ENCODE measurements around the gene MME. TPM values are rescaled to one million over a fixed set of nuclear protein-coding genes. Genes with fewer than 3 reads are reported as not detected.

MME gene
- total RNA-seq, 4 donors from 2014 or later: 1.5 to 81.7 (median 20.5) TPM

DNA sequence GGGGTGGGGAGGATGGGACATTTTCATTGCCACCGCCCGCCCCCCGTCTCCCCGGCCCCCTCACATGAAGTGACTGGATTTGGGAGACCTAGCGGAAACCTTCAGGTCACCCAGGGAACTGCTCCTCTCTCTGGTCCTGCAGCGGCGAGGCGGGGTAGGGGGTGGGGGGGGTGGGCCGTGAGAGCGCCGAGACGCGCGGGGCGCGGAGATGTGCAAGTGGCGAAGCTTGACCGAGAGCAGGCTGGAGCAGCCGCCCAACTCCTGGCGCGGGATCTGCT lies 712 bp upstream of the MME start:
- peaks cover 0 to 25% (median 0%) of the 10 kb centered on the region in 3 donors for H3K4me1 ChIP-seq
- no peaks in the 10 kb centered on the region for H3K36me3 ChIP-seq
- peak overlapping the region in 2 of 4 donors; percentile 21 to 67 for H3K27ac ChIP-seq
- ATAC-seq: peak; percentile 33
- WGBS, 2 donors (ENCODE audit: low coverage in 1 of 2): 0% methylated on average over 1 of the region's 21 CpGs; no CpG with 5 or more reads in 1 of the 2 donors
- TF ChIP-seq, protein P1, sequence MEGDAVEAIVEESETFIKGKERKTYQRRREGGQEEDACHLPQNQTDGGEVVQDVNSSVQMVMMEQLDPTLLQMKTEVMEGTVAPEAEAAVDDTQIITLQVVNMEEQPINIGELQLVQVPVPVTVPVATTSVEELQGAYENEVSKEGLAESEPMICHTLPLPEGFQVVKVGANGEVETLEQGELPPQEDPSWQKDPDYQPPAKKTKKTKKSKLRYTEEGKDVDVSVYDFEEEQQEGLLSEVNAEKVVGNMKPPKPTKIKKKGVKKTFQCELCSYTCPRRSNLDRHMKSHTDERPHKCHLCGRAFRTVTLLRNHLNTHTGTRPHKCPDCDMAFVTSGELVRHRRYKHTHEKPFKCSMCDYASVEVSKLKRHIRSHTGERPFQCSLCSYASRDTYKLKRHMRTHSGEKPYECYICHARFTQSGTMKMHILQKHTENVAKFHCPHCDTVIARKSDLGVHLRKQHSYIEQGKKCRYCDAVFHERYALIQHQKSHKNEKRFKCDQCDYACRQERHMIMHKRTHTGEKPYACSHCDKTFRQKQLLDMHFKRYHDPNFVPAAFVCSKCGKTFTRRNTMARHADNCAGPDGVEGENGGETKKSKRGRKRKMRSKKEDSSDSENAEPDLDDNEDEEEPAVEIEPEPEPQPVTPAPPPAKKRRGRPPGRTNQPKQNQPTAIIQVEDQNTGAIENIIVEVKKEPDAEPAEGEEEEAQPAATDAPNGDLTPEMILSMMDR (IDR thresholded peaks at IDR 0.05): no peak
- TF ChIP-seq EP300 (IDR thresholded peaks at IDR 0.05) (no peak), POLR2AphosphoS5 (IDR thresholded peaks at IDR 0.05) (no peak), POLR2A (IDR thresholded peaks at IDR 0.05) (no peak)
- H3K9me3 ChIP-seq: peaks cover 0 to 6% (median 0%) of the 10 kb centered on the region in 3 donors
- H3K4me3 ChIP-seq: peak overlapping the region; percentile 47 to 66
- peaks cover 23% of the 10 kb centered on the region for H3K27me3 ChIP-seq

DNA sequence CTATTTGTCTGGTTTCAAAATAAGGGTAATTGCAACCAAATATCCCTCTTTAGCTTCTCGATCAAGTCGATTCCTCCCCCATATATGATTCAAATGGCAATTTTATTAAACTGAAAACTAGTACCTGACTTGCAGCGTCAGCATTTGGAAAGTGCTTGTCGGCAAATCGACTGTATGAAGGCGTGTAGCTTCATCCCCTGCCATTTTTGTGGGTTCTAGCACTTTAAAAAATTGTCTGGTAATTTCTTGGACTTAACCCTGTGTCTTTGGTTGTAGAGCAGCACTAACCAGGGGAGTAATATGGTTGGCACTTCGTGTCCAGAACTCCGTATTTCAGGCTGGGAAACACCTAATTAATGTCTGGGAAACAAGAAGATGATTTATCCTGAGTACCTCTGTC lies 573 bp downstream of the MME start:
- WGBS, 2 donors (ENCODE audit: low coverage in 1 of 2): 26 to 34% methylated on average over 5 to 8 of the region's 8 CpGs
- Histone ChIP-seq H3K4me3 (peak overlapping the region; percentile 47 to 66), H3K4me1 (peaks cover 0 to 25% (median 0%) of the 10 kb centered on the region in 3 donors), H3K27ac (no peak overlapping the region), H3K36me3 (no peaks in the 10 kb centered on the region), H3K9me3 (no peaks in the 10 kb centered on the region), H3K27me3 (peaks cover 23% of the 10 kb centered on the region)
- no peak for ATAC-seq
- TF ChIP-seq EP300 (IDR thresholded peaks at IDR 0.05) (no peak), POLR2A (IDR thresholded peaks at IDR 0.05) (no peak), POLR2AphosphoS5 (IDR thresholded peaks at IDR 0.05) (no peak)
- TF ChIP-seq, protein P1 (IDR thresholded peaks at IDR 0.05): no peak

DNA sequence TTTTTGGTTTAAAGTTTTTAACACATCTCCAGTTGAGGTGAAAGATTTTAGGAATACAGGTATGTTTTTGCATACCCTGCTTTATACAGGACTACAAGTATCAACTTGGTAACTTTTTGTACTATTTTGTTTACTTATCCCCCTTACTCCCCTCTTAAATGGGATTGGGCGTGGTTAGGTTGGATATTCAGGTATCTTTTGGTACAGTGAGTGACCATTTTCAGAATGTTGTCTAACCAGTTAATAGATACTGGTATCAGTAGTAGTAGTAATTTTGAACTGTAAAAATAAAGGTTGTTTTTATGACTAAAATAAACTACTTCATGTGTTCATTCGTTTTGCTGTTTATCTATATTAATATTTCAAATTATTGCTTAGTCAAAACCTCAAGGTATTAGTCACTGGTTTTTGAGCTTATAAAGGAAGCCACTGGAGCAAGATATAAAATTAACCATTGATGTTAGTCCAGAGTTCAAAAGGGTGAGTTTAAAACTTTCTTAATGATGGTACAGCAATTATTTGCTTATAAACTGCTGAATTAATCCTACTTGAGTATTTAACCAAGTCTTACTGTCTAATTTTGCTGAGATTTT lies 3.3 kb downstream of the MME start:
- Histone ChIP-seq H3K27ac (no peak overlapping the region), H3K36me3 (no peaks in the 10 kb centered on the region), H3K9me3 (no peaks in the 10 kb centered on the region), H3K4me3 (no peak overlapping the region), H3K27me3 (peaks cover 16% of the 10 kb centered on the region), H3K4me1 (peaks cover 0 to 25% (median 0%) of the 10 kb centered on the region in 3 donors)
- ATAC-seq: no peak
- no peak for TF ChIP-seq POLR2AphosphoS5 (IDR thresholded peaks at IDR 0.05)
- TF ChIP-seq POLR2A (IDR thresholded peaks at IDR 0.05): no peak
- TF ChIP-seq EP300 (IDR thresholded peaks at IDR 0.05): no peak
- TF ChIP-seq, protein P1 (IDR thresholded peaks at IDR 0.05): no peak
- 65 to 78% methylated on average over 2 of the region's 2 CpGs for WGBS, 2 donors (ENCODE audit: low coverage in 1 of 2)

DNA sequence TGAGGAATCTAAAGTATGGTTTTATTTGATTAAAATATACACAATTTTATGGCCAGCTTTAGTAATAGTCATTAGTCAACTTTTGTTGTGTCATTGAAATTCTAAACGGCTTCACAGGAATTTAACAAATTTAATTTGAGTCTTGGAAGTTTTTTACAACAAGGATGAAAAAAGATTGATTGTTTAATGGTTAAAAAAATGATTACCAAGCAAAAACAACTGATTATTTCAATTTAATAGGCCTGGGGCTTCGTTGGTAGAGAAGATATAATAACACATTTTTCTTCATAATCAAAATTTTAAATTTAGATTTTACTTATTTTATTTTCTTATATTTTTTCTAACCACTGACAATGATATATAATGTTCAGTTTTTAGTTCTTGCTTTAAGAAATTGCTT lies 4.4 kb downstream of the MME start:
- Histone ChIP-seq H3K27me3 (peaks cover 6% of the 10 kb centered on the region), H3K4me3 (no peak overlapping the region), H3K9me3 (no peaks in the 10 kb centered on the region), H3K36me3 (no peaks in the 10 kb centered on the region), H3K27ac (no peak overlapping the region), H3K4me1 (peaks cover 0 to 14% (median 0%) of the 10 kb centered on the region in 3 donors)
- 58 to 69% methylated on average over 1 to 2 of the region's 2 CpGs for WGBS, 2 donors (ENCODE audit: low coverage in 1 of 2)
- TF ChIP-seq EP300 (IDR thresholded peaks at IDR 0.05): no peak
- TF ChIP-seq, protein P1 (IDR thresholded peaks at IDR 0.05): no peak
- no peak for TF ChIP-seq POLR2A (IDR thresholded peaks at IDR 0.05)
- TF ChIP-seq POLR2AphosphoS5 (IDR thresholded peaks at IDR 0.05): no peak
- no peak for ATAC-seq

DNA sequence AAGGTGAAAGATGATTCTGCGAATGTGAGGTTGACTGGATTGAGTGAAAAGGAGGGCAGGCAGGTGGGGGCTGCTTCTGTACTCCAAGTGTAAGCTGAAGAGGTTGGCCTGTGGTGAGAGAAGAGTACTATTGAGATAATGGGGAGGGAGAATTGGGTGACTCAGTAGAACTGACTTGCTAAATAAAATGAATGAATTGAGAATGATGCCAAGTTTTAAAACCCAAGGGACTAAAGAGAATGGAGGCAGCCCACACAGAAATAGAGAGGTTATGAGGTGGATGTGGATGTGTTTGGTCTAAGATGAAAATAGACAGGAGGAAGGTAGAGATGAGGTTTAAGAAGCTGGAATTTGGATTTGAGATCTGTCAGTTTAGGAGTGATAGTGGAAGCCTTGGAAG lies 5.9 kb downstream of the MME start:
- H3K9me3 ChIP-seq: no peaks in the 10 kb centered on the region
- H3K4me1 ChIP-seq: no peaks in the 10 kb centered on the region
- H3K36me3 ChIP-seq: no peaks in the 10 kb centered on the region
- ATAC-seq: no peak
- H3K27ac ChIP-seq: no peak overlapping the region
- TF ChIP-seq POLR2AphosphoS5 (IDR thresholded peaks at IDR 0.05) (no peak), EP300 (IDR thresholded peaks at IDR 0.05) (no peak), POLR2A (IDR thresholded peaks at IDR 0.05) (no peak)
- TF ChIP-seq, protein P1 (IDR thresholded peaks at IDR 0.05): no peak
- WGBS, 2 donors (ENCODE audit: low coverage in 1 of 2): 81 to 86% methylated on average over 1 of the region's 1 CpG
- no peak overlapping the region for H3K4me3 ChIP-seq
- H3K27me3 ChIP-seq: no peaks in the 10 kb centered on the region
